Measurements from ENCODE around the gene TSC2.
A peak's percentile ranks its signal among the peaks of the same experiment; 100 is the strongest.
"Not testable (repeated sequence)": the region's sequence is repeated elsewhere in the genome, so short reads cannot be mapped to it uniquely, and the experiment has no call there.

Gene TSC2

GRCh38 chr16:2090777-2091546 is 43.2 kb downstream of the TSC2 start:
- ATAC-seq (replicated peaks) (peak in 1 of 2 donors; percentile 21), DNase-seq (no peak)
- peaks cover 4 to 7% of the 10 kb centered on the region in 2 donors for H3K4me1 Mint-ChIP-seq
- no peaks in the 10 kb centered on the region for H3K27me3 Mint-ChIP-seq
- H3K36me3 Mint-ChIP-seq = peaks cover 35 to 41% of the 10 kb centered on the region in 2 donors
- H3K27ac Mint-ChIP-seq = no peak overlapping the region
- H3K4me3 Mint-ChIP-seq = no peak overlapping the region
- no peaks in the 10 kb centered on the region for H3K9me3 Mint-ChIP-seq

DNA sequence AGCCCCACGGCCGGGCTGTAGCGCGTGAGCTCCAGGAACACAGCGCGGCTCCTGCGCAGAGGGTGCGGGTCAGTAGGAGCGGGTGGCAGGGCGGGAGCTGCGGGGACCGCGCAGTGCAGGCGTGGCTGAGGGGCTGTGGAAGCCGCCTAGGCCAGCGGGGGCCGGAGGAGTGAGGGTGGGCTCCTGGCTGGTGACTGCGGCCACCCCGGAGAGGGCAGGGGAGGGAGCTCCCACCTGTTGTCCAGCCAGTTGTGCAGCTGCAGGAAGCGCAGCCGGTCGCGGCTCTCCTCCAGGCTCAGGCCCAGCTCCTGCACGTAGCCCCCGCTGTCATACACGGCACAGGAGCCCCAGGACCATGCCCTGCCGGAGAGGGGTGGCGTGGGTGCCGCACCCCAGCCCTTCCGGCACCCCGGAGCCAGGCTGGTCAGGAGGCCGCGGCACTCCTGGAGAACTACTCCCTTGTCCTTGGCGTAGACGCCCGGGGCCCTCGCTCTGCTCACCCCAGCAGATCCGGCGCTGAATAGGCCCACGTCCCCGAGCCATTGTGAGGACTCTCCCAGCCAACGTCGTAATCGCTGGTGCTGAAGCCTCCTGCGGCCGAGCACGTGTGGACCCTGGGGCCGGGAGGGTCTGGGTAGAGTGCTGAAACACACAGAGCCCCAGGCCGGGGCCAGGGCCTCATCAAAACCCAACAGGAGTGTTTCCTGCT is 43.9 kb downstream of the TSC2 start:
- H3K27me3 Mint-ChIP-seq = no peaks in the 10 kb centered on the region
- H3K4me1 Mint-ChIP-seq = peaks cover 4 to 7% of the 10 kb centered on the region in 2 donors
- no peak overlapping the region for H3K4me3 Mint-ChIP-seq
- ATAC-seq (replicated peaks) (no peak), DNase-seq (no peak)
- H3K36me3 Mint-ChIP-seq = peaks cover 36 to 42% of the 10 kb centered on the region in 2 donors
- no peak overlapping the region for H3K27ac Mint-ChIP-seq
- no peaks in the 10 kb centered on the region for H3K9me3 Mint-ChIP-seq

- Mint-ChIP-seq H3K9me3 (no peaks in the 10 kb centered on the region), H3K4me3 (no peak overlapping the region), H3K27ac (no peak overlapping the region), H3K36me3 (peaks cover 33 to 42% of the 10 kb centered on the region in 2 donors), H3K27me3 (no peaks in the 10 kb centered on the region), H3K4me1 (peaks cover 1 to 3% of the 10 kb centered on the region in 2 donors)
- DNase-seq (no peak), ATAC-seq (replicated peaks) (no peak)
These were observed 44.5 kb downstream of the TSC2 start for GRCh38 chr16:2092256-2092620.

GRCh38 chr16:2092866-2093265 is 45.1 kb downstream of the TSC2 start:
- H3K4me3 Mint-ChIP-seq = no peak overlapping the region
- no peaks in the 10 kb centered on the region for H3K4me1 Mint-ChIP-seq
- DNase-seq (no peak), ATAC-seq (replicated peaks) (no peak)
- peaks cover 31 to 42% of the 10 kb centered on the region in 2 donors for H3K36me3 Mint-ChIP-seq
- no peaks in the 10 kb centered on the region for H3K9me3 Mint-ChIP-seq
- no peaks in the 10 kb centered on the region for H3K27me3 Mint-ChIP-seq
- H3K27ac Mint-ChIP-seq = no peak overlapping the region

DNA sequence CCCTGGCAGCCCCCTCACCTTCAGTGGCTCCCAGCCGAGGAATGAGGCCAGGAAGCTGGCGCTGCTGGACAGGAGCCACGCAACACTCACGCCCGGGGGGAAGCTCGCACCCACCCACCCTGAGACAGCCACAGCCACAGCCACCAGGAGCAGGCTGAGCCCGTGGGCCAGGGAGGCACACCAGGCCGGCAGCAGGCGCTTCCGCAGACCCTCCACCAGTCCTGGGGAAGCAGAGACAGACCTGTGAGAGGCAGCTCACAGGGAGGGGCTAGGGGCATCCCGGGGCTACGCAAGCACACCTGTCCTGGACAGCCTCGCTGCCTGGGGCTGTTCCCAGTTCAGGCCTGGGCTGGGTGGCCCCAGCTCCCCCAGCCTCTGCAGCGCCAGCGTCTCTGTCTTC is 46.0 kb downstream of the TSC2 start:
- DNase-seq (no peak), ATAC-seq (replicated peaks) (no peak)
- Mint-ChIP-seq H3K4me1 (no peaks in the 10 kb centered on the region), H3K27me3 (no peaks in the 10 kb centered on the region), H3K9me3 (no peaks in the 10 kb centered on the region), H3K36me3 (peaks cover 28 to 36% of the 10 kb centered on the region in 2 donors), H3K27ac (no peak overlapping the region), H3K4me3 (no peak overlapping the region)

DNA sequence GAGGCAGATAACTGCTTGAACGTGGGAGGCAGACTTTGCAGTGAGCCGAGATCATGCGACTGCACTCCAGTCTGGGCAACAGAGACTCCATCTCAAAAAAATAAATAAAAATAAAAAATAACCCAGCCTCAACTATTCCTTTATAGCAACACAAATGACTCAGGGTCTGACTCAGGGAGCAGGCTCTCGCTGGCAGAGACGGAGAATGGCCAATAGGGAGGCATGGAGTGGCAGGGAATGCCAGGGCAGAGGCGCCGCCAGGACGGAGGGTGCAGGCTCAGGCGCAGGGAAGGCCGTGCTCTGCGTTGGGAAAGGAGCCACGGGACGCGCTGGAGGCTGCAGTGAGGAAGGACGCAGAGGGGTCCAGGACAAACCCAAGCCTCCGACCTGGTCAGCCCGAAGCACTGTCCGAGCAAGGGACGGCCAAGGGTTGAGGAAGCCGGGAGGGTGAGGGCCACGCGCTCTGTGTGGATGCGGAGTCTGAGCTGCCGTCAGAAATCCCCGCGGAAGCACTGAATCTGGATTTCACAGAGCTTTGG is 47.6 kb downstream of the TSC2 start:
- Mint-ChIP-seq H3K9me3 (no peaks in the 10 kb centered on the region), H3K27ac (no peak overlapping the region), H3K4me1 (no peaks in the 10 kb centered on the region), H3K4me3 (no peak overlapping the region), H3K36me3 (peaks cover 26 to 27% of the 10 kb centered on the region in 2 donors), H3K27me3 (no peaks in the 10 kb centered on the region)
- DNase-seq (no peak), ATAC-seq (replicated peaks) (no peak)

GRCh38 chr16:2095918-2096582 is 48.3 kb downstream of the TSC2 start:
- Mint-ChIP-seq H3K4me3 (no peak overlapping the region), H3K9me3 (no peaks in the 10 kb centered on the region), H3K27me3 (no peaks in the 10 kb centered on the region), H3K36me3 (peaks cover 23% of the 10 kb centered on the region in 2 donors), H3K27ac (no peak overlapping the region), H3K4me1 (no peaks in the 10 kb centered on the region)
- DNase-seq = no peak
- ATAC-seq (replicated peaks) = no peak

DNA sequence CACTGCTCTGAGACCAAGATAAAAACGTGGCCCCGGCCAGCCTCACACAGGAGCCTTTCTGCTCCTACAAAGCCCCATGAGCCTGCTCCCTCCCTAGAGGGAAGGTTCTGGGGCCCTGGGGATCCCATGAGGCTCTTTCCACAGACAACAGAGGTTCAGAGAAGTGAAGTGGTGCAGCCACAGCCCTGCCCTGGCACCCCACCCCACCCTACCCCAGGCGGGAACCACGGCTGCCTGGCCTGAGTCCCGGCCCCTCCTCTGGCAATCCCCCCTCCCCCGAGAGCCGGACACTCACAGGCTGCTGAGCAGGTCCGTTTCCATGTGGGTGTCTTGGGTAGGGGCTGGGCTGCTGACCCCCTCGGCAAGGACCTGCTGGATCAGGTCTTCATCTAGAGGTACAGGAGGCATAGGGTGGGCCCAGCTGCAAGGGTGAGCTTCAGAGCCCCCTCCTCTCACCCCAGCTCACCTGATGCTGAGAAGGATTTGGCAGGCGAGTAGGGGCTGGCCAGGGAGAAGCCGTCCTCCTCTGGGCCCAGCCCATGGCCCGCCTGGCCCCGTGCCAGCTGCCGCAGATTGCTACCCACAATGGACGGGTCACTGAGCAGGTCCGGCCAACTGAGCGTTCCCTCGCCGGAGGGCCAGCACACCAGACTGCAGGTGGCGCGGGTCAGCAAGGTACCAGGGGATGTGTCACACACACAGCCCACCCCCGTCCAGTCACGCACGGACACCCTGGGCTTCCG is 49.2 kb downstream of the TSC2 start:
- H3K36me3 Mint-ChIP-seq = peaks cover 24 to 29% of the 10 kb centered on the region in 2 donors

DNA sequence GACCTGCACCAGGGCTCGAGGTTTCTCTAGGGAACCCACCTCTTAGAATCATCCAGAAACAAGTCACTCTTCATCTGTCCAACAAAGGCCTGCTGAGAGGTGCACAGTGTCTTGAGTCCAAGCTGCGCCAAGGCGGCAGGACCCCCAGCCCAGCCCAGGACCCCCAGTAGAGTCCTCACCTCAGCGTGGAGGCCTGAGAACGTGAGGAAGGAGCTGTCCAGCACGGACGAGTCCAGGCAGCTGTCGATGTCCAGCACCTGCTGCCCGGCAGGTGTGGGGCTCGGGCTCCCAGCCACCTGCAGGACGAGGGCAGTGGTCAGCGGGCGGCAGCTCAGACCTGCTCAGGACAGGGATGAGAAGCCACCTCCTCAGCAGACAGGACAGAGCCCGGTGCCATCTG is 49.9 kb downstream of the TSC2 start:
- not testable (repeated sequence) for H3K4me1 Mint-ChIP-seq; H3K9me3 Mint-ChIP-seq; H3K27ac Mint-ChIP-seq; ATAC-seq (replicated peaks); DNase-seq; H3K27me3 Mint-ChIP-seq; H3K4me3 Mint-ChIP-seq
- H3K36me3 Mint-ChIP-seq = peaks cover 23 to 29% of the 10 kb centered on the region in 2 donors

More for the DNA sequence above, 49.2 kb downstream of the TSC2 start:
- Mint-ChIP-seq H3K9me3 (no peaks in the 10 kb centered on the region), H3K4me3 (no peak overlapping the region), H3K27me3 (no peaks in the 10 kb centered on the region), H3K4me1 (no peaks in the 10 kb centered on the region), H3K27ac (peak overlapping the region; percentile 39)
- DNase-seq (no peak), ATAC-seq (replicated peaks) (no peak)

GRCh38 chr16:2101581-2101980 is 53.8 kb downstream of the TSC2 start:
- H3K27me3 Mint-ChIP-seq = not testable (repeated sequence)
- peaks cover 15 to 22% of the 10 kb centered on the region in 2 donors for H3K36me3 Mint-ChIP-seq

GRCh38 chr16:2102471-2102870 is 54.7 kb downstream of the TSC2 start:
- DNase-seq (no peak), ATAC-seq (replicated peaks) (no peak)
- Mint-ChIP-seq H3K4me1 (no peaks in the 10 kb centered on the region), H3K36me3 (peaks cover 12 to 22% of the 10 kb centered on the region in 2 donors), H3K27ac (no peak overlapping the region), H3K9me3 (no peaks in the 10 kb centered on the region), H3K4me3 (no peak overlapping the region), H3K27me3 (no peaks in the 10 kb centered on the region)

More at GRCh38 chr16:2101581-2101980, 53.8 kb downstream of the TSC2 start:
- peak overlapping the region; percentile 20 for H3K27ac Mint-ChIP-seq
- not testable (repeated sequence) for H3K9me3 Mint-ChIP-seq; DNase-seq; ATAC-seq (replicated peaks); H3K4me3 Mint-ChIP-seq; H3K4me1 Mint-ChIP-seq

DNA sequence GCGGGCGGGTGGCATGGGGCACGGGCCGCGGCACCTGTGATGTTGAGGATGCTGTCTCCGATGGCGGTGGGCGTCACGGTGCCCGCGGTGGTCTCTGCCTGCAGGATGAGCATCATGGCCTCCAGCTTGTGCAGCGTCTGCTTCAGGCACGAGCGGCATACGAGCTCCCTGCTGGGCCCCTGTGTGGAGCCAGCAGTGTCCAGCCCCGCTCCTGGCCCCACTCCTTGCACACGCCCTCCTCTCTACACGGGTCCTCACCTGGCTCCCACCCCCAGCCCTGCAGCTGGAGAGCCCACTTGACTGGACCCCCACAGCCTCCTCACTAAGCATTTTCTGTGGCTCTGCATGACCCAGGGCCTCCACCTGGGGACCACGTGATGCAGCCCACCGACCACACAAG is 56.7 kb downstream of the TSC2 start:
- not testable (repeated sequence) for H3K4me3 Mint-ChIP-seq; DNase-seq; H3K9me3 Mint-ChIP-seq; ATAC-seq (replicated peaks); H3K27me3 Mint-ChIP-seq; H3K4me1 Mint-ChIP-seq; H3K27ac Mint-ChIP-seq
- peaks cover 14 to 20% of the 10 kb centered on the region in 2 donors for H3K36me3 Mint-ChIP-seq

DNA sequence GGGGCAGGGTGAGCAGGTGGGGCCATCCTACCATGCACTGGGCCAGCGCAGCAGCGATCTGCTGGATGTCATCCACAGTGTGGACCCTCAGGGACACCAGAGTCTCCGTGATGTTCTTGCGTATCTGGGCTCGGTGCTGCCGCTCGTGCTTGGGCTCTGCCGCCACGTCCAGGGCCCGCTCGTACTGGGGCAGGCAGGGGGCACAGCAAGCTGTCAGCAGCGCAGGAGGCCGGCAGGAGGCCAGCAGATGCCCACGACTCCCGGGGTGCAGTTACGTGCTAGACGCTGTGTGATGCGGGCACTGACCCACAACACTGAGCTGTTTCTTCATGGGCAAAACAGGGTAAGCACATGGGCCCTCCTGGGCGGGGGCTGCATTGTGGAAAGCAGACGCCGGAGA is 57.5 kb downstream of the TSC2 start:
- H3K4me3 Mint-ChIP-seq; ATAC-seq (replicated peaks); H3K27ac Mint-ChIP-seq; DNase-seq; H3K27me3 Mint-ChIP-seq; H3K9me3 Mint-ChIP-seq; H3K4me1 Mint-ChIP-seq: not testable (repeated sequence)
- H3K36me3 Mint-ChIP-seq = peaks cover 14 to 20% of the 10 kb centered on the region in 2 donors

DNA sequence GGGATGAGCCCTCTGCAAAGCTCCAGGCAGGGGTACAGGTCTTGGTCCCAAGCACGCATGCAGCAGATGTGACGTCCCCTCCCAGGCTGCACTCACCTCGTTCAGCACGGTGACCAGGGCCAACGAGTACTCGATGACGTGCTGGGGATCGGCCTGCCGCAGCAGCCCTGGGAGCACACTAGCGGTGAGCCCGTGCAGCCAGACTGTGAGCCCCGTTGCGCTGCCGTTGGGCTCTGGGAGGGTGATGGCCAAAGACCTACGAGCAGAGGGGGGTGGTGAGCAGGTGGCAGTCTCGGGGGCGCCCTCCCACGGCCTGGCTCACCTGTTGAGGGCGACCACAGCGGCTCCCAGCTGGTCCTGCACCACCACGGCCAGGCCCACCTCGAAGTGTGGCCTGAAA is 58.0 kb downstream of the TSC2 start:
- H3K27ac Mint-ChIP-seq; H3K4me1 Mint-ChIP-seq; H3K27me3 Mint-ChIP-seq; H3K4me3 Mint-ChIP-seq; DNase-seq; ATAC-seq (replicated peaks); H3K9me3 Mint-ChIP-seq: not testable (repeated sequence)
- H3K36me3 Mint-ChIP-seq = peaks cover 14 to 21% of the 10 kb centered on the region in 2 donors
